SK-N-SH (cell line): ENCODE results near the gene FBXO42. TPM values are rescaled to one million over a fixed set of nuclear protein-coding genes. Genes with fewer than 3 reads are reported as not detected.

ENCODE experiments used
- CTCF ChIA-PET: fragments of 300-600, 350-600 bp; formaldehyde crosslinking; extraction: SDS; loops from one replicate; lab custom pipeline; 2021; lab: Yijun Ruan, JAX
- POLR2A ChIA-PET: fragments of 350-600 bp; sonication (Branson Sonifier 250); formaldehyde crosslinking; extraction: SDS; loops from one replicate; lab custom pipeline; 2020; ENCODE audit warnings: antibody characterized with exemption, inconsistent platforms; lab: Yijun Ruan, JAX
- DNase-seq: peaks from one replicate; pipeline ENCODE4 v3.0.0; 2012
- H2AFZ ChIP-seq: fragments of 200-600 bp; sonication (generic); 2 replicates; pipeline ENCODE4 v1.8.1; 2016; ENCODE audit warnings: antibody characterized with exemption, mild to moderate bottlenecking, low read depth
- H3F3A ChIP-seq: fragments of 200-600 bp; sonication (generic); replicated peaks from 2 replicates; pipeline ENCODE3; 2016; ENCODE audit warnings: antibody characterized with exemption, mild to moderate bottlenecking; ENCODE audit not compliant: insufficient read depth
- H3K27ac ChIP-seq, 2 experiments: fragments of 200-500 bp in 1 of 2; fragments of 200-600 bp in 1 of 2; sonication (Bioruptor generic) in 1 of 2; sonication (generic), shearing (Covaris generic) in 1 of 2; 2 replicates each; pipeline versions ENCODE4 v1.5.1 to v1.6.1; 2014 to 2016; ENCODE audit warnings: low read depth in 2 of 2, inconsistent platforms in 1 of 2, low read length in 1 of 2, mild to moderate bottlenecking in 1 of 2, mixed read lengths in 1 of 2
- H3K27me3 ChIP-seq: fragments of 200-600 bp; sonication (generic), shearing (Covaris generic); 2 replicates; pipeline ENCODE4 v1.6.1; 2016; ENCODE audit warnings: mixed run types; ENCODE audit not compliant: insufficient read depth
- H3K36me3 ChIP-seq, 2 experiments: fragments of 200-500 bp in 1 of 2; fragments of 200-600 bp in 1 of 2; sonication (Bioruptor generic) in 1 of 2; sonication (generic) in 1 of 2; replicated peaks in 1 of 2; 2 replicates each; pipeline versions ENCODE3 to v1.5.1; 2014 to 2016; ENCODE audit warnings: low read length in 1 of 2, mild to moderate bottlenecking in 1 of 2; ENCODE audit not compliant: insufficient read depth in 2 of 2, control insufficient read depth in 1 of 2
- H3K4me1 ChIP-seq, 2 experiments: fragments of 200-500 bp in 1 of 2; fragments of 200-600 bp in 1 of 2; sonication (Bioruptor generic) in 1 of 2; sonication (generic), shearing (Covaris generic) in 1 of 2; 2 replicates each; pipeline versions ENCODE4 v1.5.1 to v1.6.1; 2014 to 2016; ENCODE audit warnings: low read depth in 1 of 2, low read length in 1 of 2, mixed run types in 1 of 2; ENCODE audit not compliant: insufficient read depth in 2 of 2, control insufficient read depth in 1 of 2
- H3K4me2 ChIP-seq: fragments of 200-600 bp; sonication (generic), shearing (Covaris generic); 2 replicates; pipeline ENCODE4 v1.6.1; 2017; ENCODE audit warnings: mixed run types
- H3K4me3 ChIP-seq, 2 experiments: fragments of 200-500 bp in 1 of 2; fragments of 200-600 bp in 1 of 2; sonication (Bioruptor generic) in 1 of 2; sonication (generic), shearing (Covaris generic) in 1 of 2; 2 replicates each; pipeline versions ENCODE4 v1.5.1 to v1.8.1; 2014 to 2016; ENCODE audit warnings: low read depth in 2 of 2, inconsistent platforms in 1 of 2, low read length in 1 of 2, mild to moderate bottlenecking in 1 of 2, mixed read lengths in 1 of 2, moderate library complexity in 1 of 2
- H3K79me2 ChIP-seq: fragments of 200-600 bp; sonication (generic); 2 replicates; pipeline ENCODE4 v1.8.1; 2017; ENCODE audit warnings: mild to moderate bottlenecking; ENCODE audit not compliant: insufficient read depth
- H3K9ac ChIP-seq: fragments of 200-600 bp; sonication (generic); 2 replicates; pipeline ENCODE4 v1.6.1; 2017; ENCODE audit warnings: mixed run types
- H3K9me2 ChIP-seq: fragments of 200-600 bp; sonication (generic); 2 replicates; pipeline ENCODE4 v1.6.1; 2017; ENCODE audit warnings: mixed run types
- H3K9me3 ChIP-seq: fragments of 200-600 bp; sonication (generic); 2 replicates; pipeline ENCODE4 v1.6.1; 2017; ENCODE audit warnings: mixed run types, mild to moderate bottlenecking, moderate library complexity
- H4K20me1 ChIP-seq: fragments of 200-600 bp; sonication (generic); 2 replicates; pipeline ENCODE4 v1.6.1; 2017; ENCODE audit warnings: mild to moderate bottlenecking, mixed run types; ENCODE audit not compliant: insufficient read depth
- ELF1 ChIP-seq: IDR thresholded peaks from 2 replicates; pipeline ENCODE4 v1.4.0; 2012
- FOSL2 ChIP-seq: IDR thresholded peaks from 2 replicates; pipeline ENCODE4 v1.4.0; 2012; ENCODE audit warnings: low read depth, mild to moderate bottlenecking, moderate library complexity, borderline replicate concordance
- FOXJ3 ChIP-seq: sonication (generic); formaldehyde crosslinking; IDR thresholded peaks from 2 replicates; pipeline ENCODE4 v1.5.1; 2020; ENCODE audit warnings: mild to moderate bottlenecking, missing genetic modification reagents
- GABPA ChIP-seq: IDR thresholded peaks from 2 replicates; pipeline ENCODE4 v1.4.0; 2012; ENCODE audit warnings: low read depth, mild to moderate bottlenecking
- GATA2 ChIP-seq: sonication (generic); formaldehyde crosslinking; IDR thresholded peaks from 2 replicates; pipeline ENCODE4 v1.5.0; 2020; ENCODE audit warnings: mild to moderate bottlenecking, missing genetic modification reagents
- MXI1 ChIP-seq: IDR thresholded peaks from 2 replicates; pipeline ENCODE4 v1.6.1; 2012; ENCODE audit warnings: mild to moderate bottlenecking, low read depth, low read length, improper control_type of control experiment
- RAD21 ChIP-seq: IDR thresholded peaks from 2 replicates; pipeline ENCODE4 v1.6.1; 2012; ENCODE audit warnings: mild to moderate bottlenecking, low read length
- RCOR1 ChIP-seq: fragments of 150-350 bp; IDR thresholded peaks from 2 replicates; pipeline ENCODE4 v1.6.1; 2017; ENCODE audit warnings: antibody characterized with exemption, low read length
- SMC3 ChIP-seq: IDR thresholded peaks from 2 replicates; pipeline ENCODE4 v1.6.1; 2012; ENCODE audit warnings: low read depth, low read length, improper control_type of control experiment
- TAF1 ChIP-seq: IDR thresholded peaks from 2 replicates; pipeline ENCODE4 v1.6.1; 2012; ENCODE audit warnings: low read depth, mild to moderate bottlenecking, low read length, moderate library complexity, borderline replicate concordance
- WGBS: methylation state at CpG from one replicate; pipeline ENCODE4 v1.1.6; 2017; ENCODE audit warnings: low lambda C conversion rate; 5-methylcytosine and 5-hydroxymethylcytosine counted together
- polyA plus RNA-seq, 3 experiments: library from polyadenylated mRNA; depleted of rRNA; stranded (reverse); fragments of >200 nt; gene quantifications; 2 replicates each; pipeline ENCODE4 v1.2.3, GENCODE V29; 2012
- TF ChIP-seq, protein P1 (sequence below): IDR thresholded peaks from 2 replicates; pipeline ENCODE4 v1.4.0; 2012; ENCODE audit warnings: low read depth, borderline replicate concordance
- TF ChIP-seq, protein P2 (sequence below): IDR thresholded peaks from 2 replicates; pipeline ENCODE4 v1.4.0; 2012; ENCODE audit warnings: low read depth
- TF ChIP-seq, protein P3 (sequence below): fragments of 150-350 bp; IDR thresholded peaks from 2 replicates; pipeline ENCODE4 v1.6.1; 2016; ENCODE audit warnings: mild to moderate bottlenecking, low read depth, low read length
- TF ChIP-seq, protein P4 (sequence below): IDR thresholded peaks from 2 replicates; pipeline ENCODE4 v1.4.0; 2012; ENCODE audit warnings: low read depth, borderline replicate concordance
- TF ChIP-seq, protein P5 (sequence below): fragments of 200-600 bp; sonication (generic); IDR thresholded peaks from 2 replicates; pipeline ENCODE4 v1.6.1; 2017; ENCODE audit warnings: antibody characterized with exemption, mild to moderate bottlenecking, moderate library complexity

FBXO42 gene
- polyA plus RNA-seq, 1 of the 3 experiments (the other 2 are of a cell fraction), result 8.6 TPM

DNA sequence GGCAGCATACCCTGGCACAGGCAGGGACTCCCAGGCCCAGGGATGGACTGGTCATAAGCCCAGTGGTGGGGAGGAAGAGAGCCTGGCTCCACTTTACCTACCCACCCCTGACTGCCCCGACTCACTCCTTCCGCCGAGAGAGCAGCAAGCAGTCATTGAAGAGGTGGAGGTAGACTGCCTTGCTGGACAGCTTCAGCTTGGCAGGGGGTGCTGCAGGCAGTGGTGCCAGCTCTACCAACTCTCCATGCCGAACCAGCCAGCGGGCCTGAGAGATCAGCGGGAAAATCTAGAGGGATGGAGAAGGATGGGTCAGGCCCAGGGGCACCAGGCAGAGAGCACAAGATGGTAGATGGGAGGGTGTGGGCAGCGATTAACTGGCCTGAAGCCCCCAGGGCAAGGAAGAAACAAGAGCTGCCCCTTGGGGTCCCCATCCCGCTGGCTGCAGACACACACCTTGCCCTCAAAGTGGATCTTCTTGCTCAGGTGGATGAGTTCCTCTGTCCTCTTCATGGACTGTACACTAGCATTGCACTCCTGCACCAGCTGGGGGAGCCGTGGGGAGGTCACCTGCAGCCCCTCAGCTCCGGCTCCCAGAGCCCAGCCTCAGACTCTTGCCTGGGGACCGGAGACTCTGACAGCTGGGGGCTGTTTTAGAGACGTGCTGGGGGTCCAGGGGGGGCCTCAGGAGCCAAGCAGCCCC, 147.5 kb downstream of the FBXO42 start:
- 85% methylated on average over 8 of the region's 12 CpGs for WGBS
- CTCF ChIA-PET, result interaction anchor here (0.5 to 6.8 kb wide), 13 partner anchors 8 to 162 kb away, joined by 3 to 43 read pairs (median 4); partner anchors contain the start of genes FAM131C and SZRD1
- POLR2A ChIA-PET, result interaction anchor here (0.7 kb wide), 1 partner anchor 41 kb away, joined by 3 read pairs; no protein-coding TSS in a partner anchor
- Histone ChIP-seq H3K27me3 (no peaks in the 10 kb centered on the region), H3K9me3 (no peaks in the 10 kb centered on the region), H2AFZ (no peak overlapping the region), H3K27ac (no peak overlapping the region), H3K9me2 (no peaks in the 10 kb centered on the region), H3F3A (peaks cover 11% of the 10 kb centered on the region), H3K4me1 (peaks cover 0 to 22% of the 10 kb centered on the region in 2 experiments; a peak in 1 of 4 replicates), H4K20me1 (no peaks in the 10 kb centered on the region), H3K36me3 (no peaks in the 10 kb centered on the region), H3K4me3 (no peak overlapping the region), H3K9ac (no peak overlapping the region), H3K4me2 (no peak overlapping the region), H3K79me2 (no peaks in the 10 kb centered on the region)
- no peak for TF ChIP-seq FOXJ3 (CRISPR knock-in tag)
- TF ChIP-seq, protein P1, sequence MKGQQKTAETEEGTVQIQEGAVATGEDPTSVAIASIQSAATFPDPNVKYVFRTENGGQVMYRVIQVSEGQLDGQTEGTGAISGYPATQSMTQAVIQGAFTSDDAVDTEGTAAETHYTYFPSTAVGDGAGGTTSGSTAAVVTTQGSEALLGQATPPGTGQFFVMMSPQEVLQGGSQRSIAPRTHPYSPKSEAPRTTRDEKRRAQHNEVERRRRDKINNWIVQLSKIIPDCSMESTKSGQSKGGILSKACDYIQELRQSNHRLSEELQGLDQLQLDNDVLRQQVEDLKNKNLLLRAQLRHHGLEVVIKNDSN, result no peak
- no peak for TF ChIP-seq GABPA
- TF ChIP-seq TAF1, result no peak
- no peak for TF ChIP-seq RCOR1
- TF ChIP-seq, protein P2, sequence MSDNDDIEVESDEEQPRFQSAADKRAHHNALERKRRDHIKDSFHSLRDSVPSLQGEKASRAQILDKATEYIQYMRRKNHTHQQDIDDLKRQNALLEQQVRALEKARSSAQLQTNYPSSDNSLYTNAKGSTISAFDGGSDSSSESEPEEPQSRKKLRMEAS, result no peak
- no peak for TF ChIP-seq MXI1
- TF ChIP-seq, protein P3, sequence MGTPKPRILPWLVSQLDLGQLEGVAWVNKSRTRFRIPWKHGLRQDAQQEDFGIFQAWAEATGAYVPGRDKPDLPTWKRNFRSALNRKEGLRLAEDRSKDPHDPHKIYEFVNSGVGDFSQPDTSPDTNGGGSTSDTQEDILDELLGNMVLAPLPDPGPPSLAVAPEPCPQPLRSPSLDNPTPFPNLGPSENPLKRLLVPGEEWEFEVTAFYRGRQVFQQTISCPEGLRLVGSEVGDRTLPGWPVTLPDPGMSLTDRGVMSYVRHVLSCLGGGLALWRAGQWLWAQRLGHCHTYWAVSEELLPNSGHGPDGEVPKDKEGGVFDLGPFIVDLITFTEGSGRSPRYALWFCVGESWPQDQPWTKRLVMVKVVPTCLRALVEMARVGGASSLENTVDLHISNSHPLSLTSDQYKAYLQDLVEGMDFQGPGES, result no peak
- peak; percentile 63 for TF ChIP-seq SMC3
- TF ChIP-seq, protein P4, sequence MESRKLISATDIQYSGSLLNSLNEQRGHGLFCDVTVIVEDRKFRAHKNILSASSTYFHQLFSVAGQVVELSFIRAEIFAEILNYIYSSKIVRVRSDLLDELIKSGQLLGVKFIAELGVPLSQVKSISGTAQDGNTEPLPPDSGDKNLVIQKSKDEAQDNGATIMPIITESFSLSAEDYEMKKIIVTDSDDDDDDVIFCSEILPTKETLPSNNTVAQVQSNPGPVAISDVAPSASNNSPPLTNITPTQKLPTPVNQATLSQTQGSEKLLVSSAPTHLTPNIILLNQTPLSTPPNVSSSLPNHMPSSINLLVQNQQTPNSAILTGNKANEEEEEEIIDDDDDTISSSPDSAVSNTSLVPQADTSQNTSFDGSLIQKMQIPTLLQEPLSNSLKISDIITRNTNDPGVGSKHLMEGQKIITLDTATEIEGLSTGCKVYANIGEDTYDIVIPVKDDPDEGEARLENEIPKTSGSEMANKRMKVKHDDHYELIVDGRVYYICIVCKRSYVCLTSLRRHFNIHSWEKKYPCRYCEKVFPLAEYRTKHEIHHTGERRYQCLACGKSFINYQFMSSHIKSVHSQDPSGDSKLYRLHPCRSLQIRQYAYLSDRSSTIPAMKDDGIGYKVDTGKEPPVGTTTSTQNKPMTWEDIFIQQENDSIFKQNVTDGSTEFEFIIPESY, result no peak
- peak; percentile 56 for TF ChIP-seq RAD21
- no peak for TF ChIP-seq ELF1
- TF ChIP-seq, protein P5, sequence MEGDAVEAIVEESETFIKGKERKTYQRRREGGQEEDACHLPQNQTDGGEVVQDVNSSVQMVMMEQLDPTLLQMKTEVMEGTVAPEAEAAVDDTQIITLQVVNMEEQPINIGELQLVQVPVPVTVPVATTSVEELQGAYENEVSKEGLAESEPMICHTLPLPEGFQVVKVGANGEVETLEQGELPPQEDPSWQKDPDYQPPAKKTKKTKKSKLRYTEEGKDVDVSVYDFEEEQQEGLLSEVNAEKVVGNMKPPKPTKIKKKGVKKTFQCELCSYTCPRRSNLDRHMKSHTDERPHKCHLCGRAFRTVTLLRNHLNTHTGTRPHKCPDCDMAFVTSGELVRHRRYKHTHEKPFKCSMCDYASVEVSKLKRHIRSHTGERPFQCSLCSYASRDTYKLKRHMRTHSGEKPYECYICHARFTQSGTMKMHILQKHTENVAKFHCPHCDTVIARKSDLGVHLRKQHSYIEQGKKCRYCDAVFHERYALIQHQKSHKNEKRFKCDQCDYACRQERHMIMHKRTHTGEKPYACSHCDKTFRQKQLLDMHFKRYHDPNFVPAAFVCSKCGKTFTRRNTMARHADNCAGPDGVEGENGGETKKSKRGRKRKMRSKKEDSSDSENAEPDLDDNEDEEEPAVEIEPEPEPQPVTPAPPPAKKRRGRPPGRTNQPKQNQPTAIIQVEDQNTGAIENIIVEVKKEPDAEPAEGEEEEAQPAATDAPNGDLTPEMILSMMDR, result peak; percentile 46
- TF ChIP-seq FOSL2, result no peak
- no peak for TF ChIP-seq GATA2
- peak; percentile 62 for DNase-seq
